Middle frontal gyrus (tissue), 1 donor: ENCODE results near the gene C5orf24.
"Not testable (repeated sequence)": the region's sequence is repeated elsewhere in the genome, so short reads cannot be mapped to it uniquely, and the experiment has no call there.

ENCODE experiments used
- DNase-seq: peaks from one replicate; pipeline ENCODE4 v3.0.0-alpha.2; 2015; ENCODE audit warnings: low spot score; ENCODE audit errors: extremely low spot score

C5orf24 gene

GRCh38 chr5:134856465-134856864 lies 10.7 kb downstream of the C5orf24 start:
- DNase-seq = not testable (repeated sequence)

DNA sequence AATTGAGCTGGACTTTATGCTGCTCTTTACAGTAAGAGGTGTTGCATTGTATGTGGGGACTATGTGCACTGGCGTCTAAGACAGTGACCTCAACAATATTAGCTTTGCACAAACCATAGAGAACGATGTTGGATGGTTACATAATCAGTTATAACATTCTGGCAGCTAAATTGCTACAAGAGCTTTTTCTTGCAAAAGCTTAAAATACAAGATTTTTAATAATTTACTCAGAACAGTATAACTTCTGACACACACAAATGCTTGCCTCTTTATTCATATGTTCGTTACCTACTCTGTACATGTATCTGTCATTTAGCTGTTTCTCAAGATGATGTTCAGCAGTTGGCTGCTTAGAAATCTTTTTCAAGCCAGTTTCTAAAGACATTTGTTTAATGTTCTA lies 11.6 kb downstream of the C5orf24 start:
- DNase-seq = no peak

GRCh38 chr5:134864707-134865106 lies 18.9 kb downstream of the C5orf24 start:
- DNase-seq = no peak

- no peak for DNase-seq
Measured at GRCh38 chr5:134873494-134873893, 27.7 kb downstream of the C5orf24 start.

DNA sequence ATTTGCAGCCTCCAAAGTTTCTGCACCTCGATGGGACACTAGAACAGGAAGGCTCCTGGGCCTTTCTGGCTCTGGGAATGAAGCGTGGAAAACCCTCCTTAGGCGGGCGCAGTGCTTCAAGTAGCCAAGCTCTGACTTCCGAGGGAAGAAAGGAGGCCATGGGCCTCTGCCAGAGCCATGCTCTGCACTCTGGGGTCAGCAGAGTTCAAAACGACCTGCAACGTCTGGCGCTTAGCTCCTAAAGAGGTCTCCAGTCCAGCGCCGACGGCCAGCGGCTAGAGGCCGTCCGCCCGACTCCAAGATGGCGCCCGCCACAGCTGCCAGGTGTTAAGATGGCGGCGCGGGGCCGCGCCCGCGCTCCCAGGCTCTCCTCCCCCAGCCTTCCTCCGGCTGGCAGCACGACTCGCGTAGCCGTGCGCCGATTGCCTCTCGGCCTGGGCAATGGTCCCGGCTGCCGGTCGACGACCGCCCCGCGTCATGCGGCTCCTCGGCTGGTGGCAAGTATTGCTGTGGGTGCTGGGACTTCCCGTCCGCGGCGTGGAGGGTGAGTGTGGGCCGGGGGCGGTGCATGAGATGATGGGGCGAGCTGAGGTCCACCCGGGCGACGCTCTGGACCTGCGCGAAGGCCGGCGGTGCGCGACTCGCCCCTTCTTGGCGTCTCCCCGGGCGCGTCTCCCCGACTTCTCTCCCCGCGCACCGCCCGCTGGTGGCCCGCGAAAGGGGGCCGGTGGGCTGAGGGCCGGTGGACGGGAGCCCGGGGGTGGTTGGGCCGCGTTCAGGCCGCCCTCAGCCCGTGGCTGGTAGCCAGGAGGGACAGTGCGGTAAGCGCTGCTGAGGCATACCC lies 28.4 kb downstream of the C5orf24 start, which contains the start of gene TXNDC15:
TXNDC15 (plus strand) TSS at position 385 of the 844 bp plus-strand sequence; CDS start at position 442, 57 bp downstream.
- DNase-seq = peak; percentile 79

GRCh38 chr5:134874831-134875655 lies 29.3 kb downstream of the C5orf24 start:
- DNase-seq = peak; percentile 42

DNA sequence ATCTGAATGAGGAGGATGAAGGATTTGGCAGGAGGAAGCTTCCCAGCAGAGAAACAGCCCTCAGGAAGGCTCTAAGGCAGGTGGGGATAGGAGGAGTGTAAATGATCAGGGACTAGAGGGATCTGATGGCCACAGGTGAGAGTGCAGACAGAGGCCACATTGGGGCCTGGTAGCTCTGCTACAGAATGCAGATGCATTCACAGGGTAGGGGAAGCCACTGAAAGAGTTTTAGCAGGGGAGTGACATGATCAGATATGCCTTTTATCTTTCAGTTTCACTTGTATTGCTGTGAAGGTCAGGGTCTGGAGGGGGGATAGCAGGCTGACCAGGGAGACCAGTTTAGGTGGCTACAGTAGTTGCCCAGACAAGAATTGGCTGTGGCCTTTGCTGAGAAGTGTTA lies 31.4 kb downstream of the C5orf24 start:
- no peak for DNase-seq

DNA sequence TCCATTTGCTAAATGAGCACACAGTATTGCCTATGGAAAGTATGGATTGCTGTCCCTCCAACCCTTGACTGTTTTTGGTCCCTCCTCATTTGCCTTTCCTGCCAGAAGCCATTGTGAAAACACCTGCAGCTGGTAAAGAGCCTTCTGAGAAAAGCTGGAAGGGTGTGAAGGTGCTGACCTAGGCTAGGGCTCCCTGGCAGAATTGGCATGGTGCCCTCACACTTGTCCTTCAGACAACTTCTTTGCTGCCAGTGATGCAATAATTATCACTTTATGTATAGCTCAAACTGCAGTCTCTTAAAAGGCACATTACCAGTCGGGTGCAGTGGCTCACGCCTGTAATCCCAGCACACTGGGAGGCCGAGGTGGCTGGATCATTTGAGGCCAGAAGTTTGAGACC lies 32.6 kb downstream of the C5orf24 start:
- no peak for DNase-seq

GRCh38 chr5:134879456-134879855 lies 33.7 kb downstream of the C5orf24 start:
- DNase-seq = no peak

- DNase-seq = not testable (repeated sequence)
Measured at GRCh38 chr5:134880937-134881336, 35.2 kb downstream of the C5orf24 start.

DNA sequence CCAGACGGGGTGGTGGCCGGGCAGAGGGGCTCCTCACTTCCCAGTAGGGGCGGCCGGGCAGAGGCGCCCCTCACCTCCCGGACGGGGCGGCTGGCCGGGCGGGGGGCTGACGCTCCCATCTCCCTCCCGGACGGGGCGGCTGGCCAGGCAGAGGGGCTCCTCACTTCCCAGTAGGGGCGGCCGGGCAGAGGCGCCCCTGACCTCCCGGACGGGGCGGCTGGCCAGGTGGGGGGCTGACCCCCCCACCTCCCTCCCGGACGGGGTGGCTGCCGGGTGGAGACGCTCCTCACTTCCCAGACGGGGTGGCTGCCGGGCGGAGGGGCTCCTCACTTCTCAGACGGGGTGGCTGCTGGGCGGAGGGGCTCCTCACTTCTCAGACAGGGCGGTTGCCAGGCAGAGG lies 35.9 kb downstream of the C5orf24 start:
- DNase-seq = not testable (repeated sequence)

GRCh38 chr5:134887593-134888159 lies 41.9 kb downstream of the C5orf24 start:
- DNase-seq = no peak

DNA sequence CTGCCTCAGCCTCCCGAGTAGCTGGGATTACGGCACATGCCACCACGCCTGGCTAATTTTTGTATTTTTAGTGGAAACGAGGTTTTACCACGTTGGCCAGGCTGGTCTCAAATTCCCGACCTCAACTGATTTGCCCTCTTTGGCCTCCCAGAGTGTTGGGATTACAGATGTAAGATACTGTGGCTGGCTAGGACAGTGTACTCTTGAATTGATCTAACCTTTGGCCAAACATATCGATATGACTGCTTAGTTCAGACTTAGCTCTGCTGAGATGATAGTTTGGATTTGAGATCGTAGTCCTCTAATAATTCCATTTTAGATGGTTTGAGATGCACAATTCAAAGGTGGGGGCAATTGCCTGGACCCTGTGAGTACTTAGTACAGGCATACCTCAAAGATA lies 43.6 kb downstream of the C5orf24 start:
- no peak for DNase-seq

- DNase-seq = no peak
Measured at GRCh38 chr5:134891473-134891872, 45.7 kb downstream of the C5orf24 start.

GRCh38 chr5:134892282-134892681 lies 46.5 kb downstream of the C5orf24 start:
- no peak for DNase-seq

DNA sequence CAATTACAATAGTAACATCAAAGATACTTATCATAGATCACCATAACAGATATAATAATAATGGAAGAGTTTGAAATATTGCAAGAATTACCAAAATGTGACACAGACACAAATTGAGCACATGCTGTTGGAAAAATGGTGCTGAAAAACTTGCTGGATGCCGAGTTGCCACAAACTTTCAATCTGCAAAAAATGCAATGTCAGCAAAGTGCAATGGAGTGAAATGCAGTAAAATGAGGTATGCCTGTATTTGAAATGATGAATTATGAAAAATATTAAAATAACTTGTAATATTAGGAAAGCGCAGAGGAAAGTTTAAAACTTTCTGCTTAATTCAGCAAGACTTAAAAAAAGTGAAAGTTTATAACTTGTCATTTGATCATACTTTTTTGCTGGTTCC lies 47.2 kb downstream of the C5orf24 start:
- DNase-seq = no peak

GRCh38 chr5:134893748-134894505 lies 48.2 kb downstream of the C5orf24 start:
- DNase-seq = no peak

GRCh38 chr5:134902071-134902801 lies 56.5 kb downstream of the C5orf24 start:
- no peak for DNase-seq

- peak; percentile 80 for DNase-seq
Measured at GRCh38 chr5:134904610-134905245, 59.0 kb downstream of the C5orf24 start, which contains the start of gene PCBD2. Gene PCBD2 (plus strand): TSS chr5:134905131. CDS start chr5:134905140, 9 bp downstream.
